Stimulated activated CD8-positive, alpha-beta memory T cell treated with anti-CD3 and anti-CD28 coated beads, Interleukin-2, amount 100 ng/mL, for 1 hour (primary cell): ENCODE results near the gene ATXN1L.
A peak's percentile ranks its signal among the peaks of the same experiment; 100 is the strongest.
"Not testable (repeated sequence)": the region's sequence is repeated elsewhere in the genome, so short reads cannot be mapped to it uniquely, and the experiment has no call there.

Source experiments
- DNase-seq, 2 donors: peaks; one replicate each; pipeline ENCODE4 v3.0.0-alpha.2; 2020; ENCODE audit warnings: low read depth in 2 of 2

The ATXN1L gene

GRCh38 chr16:71852561-71852960, 6.8 kb downstream of the ATXN1L start:
- DNase-seq = no peak

DNA sequence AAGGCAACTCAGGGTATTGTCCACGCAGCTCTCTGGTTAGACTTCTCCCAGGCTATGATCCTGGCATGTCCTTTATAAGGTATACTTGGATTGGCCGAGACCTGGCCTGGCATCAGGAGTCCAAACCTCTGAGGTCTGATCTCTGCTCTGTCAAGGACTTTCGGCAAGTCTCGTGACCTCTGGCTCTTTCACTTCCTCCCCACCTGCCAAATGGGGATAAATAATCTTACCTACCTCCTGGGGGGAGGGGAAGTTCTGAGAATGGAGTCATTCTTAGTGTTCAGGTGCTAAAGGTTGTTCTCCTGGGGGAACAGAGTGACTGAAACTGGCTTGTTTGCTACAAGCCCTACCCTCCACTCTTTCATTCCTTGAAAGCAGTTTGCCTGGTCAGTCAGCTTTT, 7.6 kb downstream of the ATXN1L start:
- no peak for DNase-seq

DNA sequence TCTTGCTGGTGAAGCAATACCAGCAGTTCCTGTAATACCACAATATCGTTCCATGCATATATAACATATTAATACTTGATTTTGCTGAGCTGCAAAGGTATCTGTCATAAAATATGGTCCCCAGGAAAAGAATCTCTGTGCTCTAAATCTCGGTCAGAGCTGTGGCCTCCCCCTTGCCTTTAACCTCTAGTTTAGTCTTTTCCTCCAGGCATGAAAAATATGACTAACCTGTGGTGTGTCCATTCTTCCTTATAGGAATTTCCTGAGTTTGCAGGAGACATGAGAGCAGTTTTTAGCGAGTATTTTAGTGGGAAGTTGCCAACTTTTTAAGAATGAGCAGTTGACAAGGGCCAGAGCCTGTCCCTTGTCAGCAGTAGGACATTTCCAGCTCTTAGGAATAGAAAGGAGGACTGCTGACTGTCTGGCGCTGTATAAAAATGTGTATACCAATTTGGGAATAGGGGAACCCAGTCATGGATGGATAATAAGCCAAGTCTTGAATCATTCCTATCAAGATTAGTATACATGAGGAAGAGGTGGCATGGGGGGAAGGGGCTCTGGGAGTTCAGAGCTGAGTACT, 8.7 kb downstream of the ATXN1L start:
- DNase-seq = no peak

DNA sequence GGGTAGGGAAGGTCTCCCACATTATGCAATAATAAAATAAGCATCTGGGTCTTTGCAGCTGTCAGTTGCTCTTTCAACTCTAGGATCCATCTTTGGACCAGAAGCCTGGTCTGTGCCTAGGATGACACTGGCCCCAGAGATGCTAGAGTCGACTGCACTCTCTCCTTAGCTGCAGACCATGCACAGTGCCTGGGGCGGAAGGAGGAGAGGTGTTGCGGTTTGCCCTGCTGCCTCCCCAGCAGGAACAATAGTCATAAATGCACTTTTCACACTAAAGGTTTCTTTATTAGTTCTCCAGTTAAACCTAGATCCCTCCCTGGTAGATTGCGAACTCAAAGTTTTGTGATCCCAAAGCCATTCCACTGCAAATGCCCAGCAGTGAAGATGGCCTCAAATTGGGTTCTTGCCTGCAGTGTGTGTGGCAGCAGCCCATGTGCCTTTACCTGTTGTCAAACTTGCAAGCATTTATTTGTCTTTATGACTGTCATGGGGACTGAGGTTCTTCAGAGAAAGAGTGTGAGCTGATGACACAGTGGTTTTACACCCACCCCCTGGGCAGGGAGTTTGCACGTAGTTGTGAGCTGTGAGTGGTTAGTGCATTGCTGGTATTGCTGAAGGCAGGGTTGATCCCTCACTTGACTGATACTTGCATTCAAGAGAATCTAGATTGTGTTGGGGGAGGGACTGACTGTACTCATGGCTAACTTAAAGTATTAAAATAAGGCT, 10.3 kb downstream of the ATXN1L start:
- no peak for DNase-seq

- no peak for DNase-seq
Measured at GRCh38 chr16:71859762-71860521, 14.2 kb downstream of the ATXN1L start.

GRCh38 chr16:71863995-71864394, 18.2 kb downstream of the ATXN1L start:
- DNase-seq = no peak

DNA sequence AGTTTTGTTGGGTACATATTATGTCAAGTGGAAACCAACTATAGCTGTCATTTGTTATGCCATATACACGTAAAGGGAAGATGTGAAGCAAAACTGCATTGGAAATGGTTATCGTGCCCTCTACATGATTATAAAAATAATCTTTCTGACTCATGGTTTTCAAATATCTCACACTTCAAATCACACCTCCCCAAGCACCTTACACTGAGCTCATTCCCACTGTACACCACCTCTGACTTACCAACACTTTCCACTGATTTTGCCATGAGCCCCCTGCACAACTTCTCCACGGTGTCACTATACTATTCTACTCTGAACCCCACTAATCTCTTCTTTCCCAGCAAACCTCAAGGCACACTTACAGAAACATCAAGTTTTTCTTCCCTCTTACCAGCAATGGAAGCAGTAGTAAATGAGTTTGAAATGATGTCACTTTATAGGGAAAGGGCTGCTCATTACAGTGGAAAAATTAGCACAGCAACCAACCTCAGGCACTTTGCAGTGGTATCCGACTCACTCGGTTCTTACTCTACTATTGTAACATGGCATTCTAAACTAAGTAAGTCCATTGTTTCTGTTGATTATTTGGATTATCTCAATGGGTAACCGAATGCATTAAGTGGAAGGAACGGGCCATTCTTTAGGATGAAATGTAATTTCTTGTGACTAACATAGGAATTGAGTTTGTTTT, 19.5 kb downstream of the ATXN1L start:
- no peak for DNase-seq

GRCh38 chr16:71867175-71867574, 21.4 kb downstream of the ATXN1L start:
- DNase-seq = not testable (repeated sequence)

- DNase-seq = no peak
Measured at GRCh38 chr16:71867939-71868338, 22.2 kb downstream of the ATXN1L start.

DNA sequence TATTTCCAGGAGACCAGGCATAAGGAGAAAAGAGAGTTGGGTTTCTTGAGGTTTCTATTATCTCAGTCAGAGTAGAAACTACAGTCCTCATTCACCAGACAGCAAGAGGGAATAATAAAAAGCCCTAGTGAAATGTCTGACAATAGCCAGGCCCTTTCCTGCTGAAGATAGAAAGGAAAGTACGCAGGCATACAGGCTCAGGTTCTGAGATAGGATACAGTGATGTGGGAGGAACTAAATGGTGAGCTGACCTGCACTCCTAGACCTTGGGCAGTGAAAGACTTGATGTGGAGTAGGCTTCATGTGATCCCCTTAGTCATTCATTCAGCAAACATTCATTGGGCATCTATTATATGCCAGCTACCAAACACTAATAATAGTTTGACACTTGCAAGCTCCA, 23.3 kb downstream of the ATXN1L start:
- no peak for DNase-seq

- no peak for DNase-seq
Measured at GRCh38 chr16:71870818-71871217, 25.0 kb downstream of the ATXN1L start.

GRCh38 chr16:71873199-71873598, 27.4 kb downstream of the ATXN1L start:
- no peak for DNase-seq

- DNase-seq = no peak
Measured at GRCh38 chr16:71878911-71879310, 33.1 kb downstream of the ATXN1L start.

GRCh38 chr16:71880176-71880575, 34.4 kb downstream of the ATXN1L start:
- no peak for DNase-seq

DNA sequence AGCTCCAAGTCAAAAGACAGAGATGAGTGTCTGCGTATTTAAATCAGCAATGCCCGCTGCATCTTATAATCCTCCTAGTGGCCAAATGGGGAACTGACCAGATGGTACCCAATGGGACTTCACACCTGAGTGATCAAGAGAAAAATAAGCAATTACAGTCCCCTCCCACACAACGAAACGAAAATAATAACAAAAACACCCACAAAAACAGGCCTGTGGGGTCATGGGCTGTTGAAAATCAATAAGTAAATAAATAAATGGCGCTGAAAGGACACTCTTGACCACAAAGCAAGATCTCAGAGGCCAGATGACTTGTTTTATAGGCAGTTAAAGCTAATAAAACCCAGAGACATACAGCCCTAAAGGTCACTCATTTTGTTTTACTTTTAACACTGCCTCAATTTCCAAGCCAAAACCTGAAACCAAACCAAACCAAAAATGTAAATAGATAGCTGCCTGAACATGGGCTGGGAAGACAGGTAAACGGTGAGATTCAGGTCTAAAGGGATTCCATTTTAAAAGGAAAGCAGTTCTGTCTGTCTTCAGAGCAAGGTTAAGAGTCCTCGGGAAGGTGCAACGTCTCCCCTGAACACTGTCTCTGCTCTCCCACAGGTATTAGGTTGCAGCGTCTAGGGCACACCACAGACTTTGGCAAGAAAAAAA, 36.9 kb downstream of the ATXN1L start:
- DNase-seq = peak; percentile 43 to 53

- DNase-seq = peak in 1 of 2 donors; percentile 20
Measured at GRCh38 chr16:71883168-71883848, 37.5 kb downstream of the ATXN1L start.

DNA sequence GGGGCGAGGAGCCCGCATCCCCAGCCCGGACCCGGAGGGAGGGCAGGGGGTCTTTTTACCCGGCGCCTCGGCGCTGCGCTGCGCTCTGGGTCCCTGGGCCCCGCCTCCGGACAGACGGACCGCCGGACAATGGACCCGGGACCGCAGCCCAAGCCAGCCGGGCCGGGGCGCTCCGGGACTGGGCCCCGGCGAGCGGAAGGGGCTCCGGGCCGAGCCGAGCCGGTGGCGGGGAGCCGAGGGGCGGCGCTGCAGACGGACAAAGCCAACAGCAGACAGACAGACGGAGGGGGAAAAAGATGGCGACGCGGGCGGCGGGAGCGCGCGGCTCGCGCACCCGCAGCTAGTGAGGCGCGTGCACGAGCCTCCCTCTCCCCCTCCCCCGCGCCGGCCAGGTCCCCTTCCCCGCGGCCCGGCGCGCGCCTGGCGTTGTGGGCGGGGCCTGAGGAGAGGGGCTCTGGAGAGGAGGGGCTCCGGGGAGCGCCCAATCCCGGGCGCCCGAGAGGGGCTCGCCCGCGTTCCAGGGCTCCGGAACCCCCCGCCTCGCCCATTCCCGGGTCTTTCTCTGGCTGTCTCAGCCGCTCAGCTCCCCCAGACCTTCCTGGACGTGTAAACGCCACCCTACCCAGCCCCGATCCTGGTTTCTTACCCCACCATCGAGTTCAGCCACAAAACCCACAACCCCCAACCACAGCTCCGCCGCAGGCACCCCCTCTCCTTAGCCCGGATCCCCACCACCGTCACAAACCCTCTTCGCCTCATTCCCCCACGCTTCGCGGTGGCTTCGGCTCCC, 38.3 kb downstream of the ATXN1L start, which contains the start of gene ZNF821:
Gene ZNF821 (minus strand): TSS at position 334 of the 790 bp plus-strand sequence. CDS start 4,236 bp downstream, outside the sequence.
- DNase-seq = peak; percentile 41 to 51

- no peak for DNase-seq
Measured at GRCh38 chr16:71885261-71885650, 39.5 kb downstream of the ATXN1L start.

GRCh38 chr16:71889147-71889546, 43.4 kb downstream of the ATXN1L start:
- no peak for DNase-seq

DNA sequence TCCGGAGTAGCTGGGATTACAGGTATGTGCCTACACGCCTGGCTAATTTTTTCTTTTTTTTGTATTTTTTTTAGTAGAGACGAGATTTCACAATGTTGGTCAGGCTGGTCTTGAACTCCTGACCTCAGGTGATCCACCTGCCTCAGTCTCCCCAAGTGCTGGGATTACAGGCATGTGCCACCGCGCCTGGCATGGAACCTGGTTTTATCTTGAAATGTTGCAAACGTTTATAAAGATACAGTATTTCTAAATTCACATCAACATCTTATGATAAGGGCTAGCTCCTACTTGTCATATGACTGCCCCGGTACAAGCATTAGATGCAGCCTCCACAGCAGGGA, 48.1 kb downstream of the ATXN1L start:
- no peak for DNase-seq
